MM.1S (cell line): Measurements from ENCODE around the gene ZNF792.

Source experiments
- DNase-seq: peaks from one replicate; pipeline ENCODE4 v3.0.0-alpha.2; 2015
- H2AFZ ChIP-seq: fragments of 300-600 bp; sonication (generic); 2 replicates; pipeline ENCODE4 v1.6.0; 2016; ENCODE audit warnings: antibody characterized with exemption, low read length
- H3F3A ChIP-seq: fragments of 300-600 bp; sonication (generic); 2 replicates; pipeline ENCODE4 v1.6.1; 2016; ENCODE audit warnings: mild to moderate bottlenecking, antibody characterized with exemption, low read length, moderate library complexity, mixed read lengths; ENCODE audit not compliant: insufficient read depth
- H3K27ac ChIP-seq: fragments of 300-600 bp; sonication (generic); 2 replicates; pipeline ENCODE4 v1.5.1; 2016; ENCODE audit warnings: mild to moderate bottlenecking, low read length
- H3K27me3 ChIP-seq: fragments of 300-600 bp; sonication (generic); replicated peaks from 2 replicates; pipeline ENCODE4 v1.6.0; 2016; ENCODE audit warnings: low read length; ENCODE audit not compliant: insufficient read depth
- H3K36me3 ChIP-seq: fragments of 300-600 bp; sonication (generic); replicated peaks from 2 replicates; pipeline ENCODE4 v1.6.1; 2016; ENCODE audit warnings: mild to moderate bottlenecking, low read length, mixed read lengths; ENCODE audit not compliant: insufficient read depth
- H3K4me1 ChIP-seq: fragments of 300-600 bp; sonication (generic); 2 replicates; pipeline ENCODE4 v1.6.1; 2016; ENCODE audit warnings: low read length, mixed read lengths
- H3K4me2 ChIP-seq: fragments of 300-600 bp; sonication (generic); 2 replicates; pipeline ENCODE4 v1.6.0; 2016; ENCODE audit warnings: low read depth, low read length
- H3K4me3 ChIP-seq: fragments of 300-600 bp; sonication (generic); 2 replicates; pipeline ENCODE4 v1.5.1; 2016; ENCODE audit warnings: low read length, mixed read lengths
- H3K79me2 ChIP-seq: fragments of 300-600 bp; sonication (generic); 2 replicates; pipeline ENCODE4 v1.6.1; 2016; ENCODE audit warnings: mixed run types, low read length, mixed read lengths
- H3K9ac ChIP-seq: fragments of 300-600 bp; sonication (generic); 2 replicates; pipeline ENCODE4 v1.6.1; 2016; ENCODE audit warnings: low read length, mixed read lengths
- H3K9me2 ChIP-seq: fragments of 300-600 bp; sonication (generic); replicated peaks from 2 replicates; pipeline ENCODE4 v1.6.1; 2016; ENCODE audit warnings: mild to moderate bottlenecking, low read length, mixed read lengths; ENCODE audit not compliant: insufficient read depth
- H3K9me3 ChIP-seq: fragments of 300-600 bp; sonication (generic); replicated peaks from 2 replicates; pipeline ENCODE4 v1.6.1; 2016; ENCODE audit warnings: mild to moderate bottlenecking, low read length, mixed read lengths; ENCODE audit not compliant: insufficient read depth
- H4K20me1 ChIP-seq: fragments of 300-600 bp; sonication (generic); 2 replicates; pipeline ENCODE4 v1.6.1; 2016; ENCODE audit warnings: mild to moderate bottlenecking, low read length, moderate library complexity, mixed read lengths; ENCODE audit not compliant: insufficient read depth
- CTCF ChIP-seq: fragments of 300-600 bp; sonication (generic); IDR thresholded peaks from 2 replicates; pipeline ENCODE4 v1.5.1; 2016; ENCODE audit warnings: antibody characterized with exemption, low read length, mixed read lengths
- EZH2 ChIP-seq: fragments of 300-600 bp; sonication (generic); optimal IDR thresholded peaks from 2 replicates; pipeline ENCODE3; 2017; ENCODE audit warnings: low read depth, mild to moderate bottlenecking, antibody characterized with exemption, low read length, mixed read lengths
- EZH2phosphoT487 ChIP-seq: fragments of 300-600 bp; sonication (generic); IDR thresholded peaks from 2 replicates; pipeline ENCODE4 v1.6.1; 2018; ENCODE audit warnings: antibody characterized with exemption, low read length

ZNF792 gene

GRCh38 chr19:34943861-34944573 is 20.0 kb downstream of the ZNF792 start:
- H3K9me3 ChIP-seq = no peaks in the 10 kb centered on the region
- H3K27me3 ChIP-seq = no peaks in the 10 kb centered on the region
- no peak for DNase-seq
- no peak overlapping the region for H2AFZ ChIP-seq
- no peaks in the 10 kb centered on the region for H4K20me1 ChIP-seq
- no peaks in the 10 kb centered on the region for H3F3A ChIP-seq
- no peaks in the 10 kb centered on the region for H3K4me1 ChIP-seq
- TF ChIP-seq CTCF (no peak), EZH2 (no peak), EZH2phosphoT487 (no peak)
- H3K4me2 ChIP-seq = no peak overlapping the region
- H3K27ac ChIP-seq = no peak overlapping the region
- no peak overlapping the region for H3K9ac ChIP-seq
- no peaks in the 10 kb centered on the region for H3K79me2 ChIP-seq
- H3K36me3 ChIP-seq = no peaks in the 10 kb centered on the region
- no peaks in the 10 kb centered on the region for H3K9me2 ChIP-seq
- no peak overlapping the region for H3K4me3 ChIP-seq

DNA sequence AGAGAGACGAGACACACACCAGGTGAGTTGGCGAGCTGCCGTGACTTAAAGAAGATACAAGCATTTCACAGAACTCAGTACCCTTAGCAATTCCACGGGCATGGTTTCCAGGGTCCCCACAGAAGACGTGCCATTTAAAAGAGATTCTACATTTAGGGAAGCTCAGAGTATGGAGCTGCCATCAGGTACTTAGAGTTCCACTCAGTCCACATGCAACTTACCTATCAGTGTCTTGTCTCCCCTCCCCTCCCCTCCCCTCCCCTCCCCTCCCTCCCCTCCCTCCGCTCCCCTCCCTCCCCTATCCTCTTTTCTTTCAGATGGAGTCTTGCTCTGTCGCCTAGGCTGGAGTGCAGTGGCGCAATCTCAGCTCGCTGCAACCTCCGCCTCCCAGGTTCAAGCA is 25.1 kb downstream of the ZNF792 start:
- H3F3A ChIP-seq = no peaks in the 10 kb centered on the region
- no peak overlapping the region for H2AFZ ChIP-seq
- no peaks in the 10 kb centered on the region for H3K79me2 ChIP-seq
- H3K9ac ChIP-seq = no peak overlapping the region
- TF ChIP-seq EZH2 = no peak
- no peak for TF ChIP-seq CTCF
- H3K27ac ChIP-seq = no peak overlapping the region
- H4K20me1 ChIP-seq = no peaks in the 10 kb centered on the region
- H3K36me3 ChIP-seq = no peaks in the 10 kb centered on the region
- no peaks in the 10 kb centered on the region for H3K9me3 ChIP-seq
- H3K4me2 ChIP-seq = no peak overlapping the region
- no peak for DNase-seq
- H3K4me3 ChIP-seq = no peak overlapping the region
- H3K9me2 ChIP-seq = no peaks in the 10 kb centered on the region
- H3K4me1 ChIP-seq = no peaks in the 10 kb centered on the region
- no peaks in the 10 kb centered on the region for H3K27me3 ChIP-seq

DNA sequence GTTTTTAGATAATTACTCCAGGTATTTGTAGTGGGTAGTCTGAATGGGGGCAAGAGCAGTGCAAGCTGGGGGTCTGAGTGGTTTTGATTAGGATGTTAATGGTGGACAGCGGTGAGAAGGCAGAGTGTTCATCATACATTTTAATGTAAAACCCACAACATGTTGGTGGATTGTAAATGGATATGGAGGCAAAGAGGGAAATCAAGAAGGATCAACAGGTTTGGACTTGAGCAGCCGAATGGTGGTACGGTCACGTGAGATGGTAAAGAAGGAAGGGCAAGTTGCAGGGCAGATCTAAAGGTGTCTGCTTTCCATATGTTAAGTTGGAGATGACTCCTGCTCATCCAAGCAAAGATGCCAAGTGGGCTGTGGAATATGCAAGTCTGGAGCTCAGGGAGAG is 27.8 kb downstream of the ZNF792 start:
- no peaks in the 10 kb centered on the region for H3K9me3 ChIP-seq
- H4K20me1 ChIP-seq = no peaks in the 10 kb centered on the region
- no peaks in the 10 kb centered on the region for H3K9me2 ChIP-seq
- no peak overlapping the region for H3K27ac ChIP-seq
- H3K27me3 ChIP-seq = no peaks in the 10 kb centered on the region
- TF ChIP-seq EZH2phosphoT487 (no peak), EZH2 (no peak), CTCF (no peak)
- H3K4me2 ChIP-seq = no peak overlapping the region
- no peaks in the 10 kb centered on the region for H3K36me3 ChIP-seq
- H3K4me3 ChIP-seq = no peak overlapping the region
- H2AFZ ChIP-seq = no peak overlapping the region
- H3K4me1 ChIP-seq = no peaks in the 10 kb centered on the region
- no peaks in the 10 kb centered on the region for H3F3A ChIP-seq
- no peak for DNase-seq
- no peak overlapping the region for H3K9ac ChIP-seq
- no peaks in the 10 kb centered on the region for H3K79me2 ChIP-seq
